Retina (tissue), 1 donor: ENCODE measurements around the gene CABP1.
"Not testable (repeated sequence)": the region's sequence is repeated elsewhere in the genome, so short reads cannot be mapped to it uniquely, and the experiment has no call there.

Experiments used
- DNase-seq: peaks from one replicate; pipeline ENCODE4 v3.0.0-alpha.2; 2016

CABP1 gene

DNA sequence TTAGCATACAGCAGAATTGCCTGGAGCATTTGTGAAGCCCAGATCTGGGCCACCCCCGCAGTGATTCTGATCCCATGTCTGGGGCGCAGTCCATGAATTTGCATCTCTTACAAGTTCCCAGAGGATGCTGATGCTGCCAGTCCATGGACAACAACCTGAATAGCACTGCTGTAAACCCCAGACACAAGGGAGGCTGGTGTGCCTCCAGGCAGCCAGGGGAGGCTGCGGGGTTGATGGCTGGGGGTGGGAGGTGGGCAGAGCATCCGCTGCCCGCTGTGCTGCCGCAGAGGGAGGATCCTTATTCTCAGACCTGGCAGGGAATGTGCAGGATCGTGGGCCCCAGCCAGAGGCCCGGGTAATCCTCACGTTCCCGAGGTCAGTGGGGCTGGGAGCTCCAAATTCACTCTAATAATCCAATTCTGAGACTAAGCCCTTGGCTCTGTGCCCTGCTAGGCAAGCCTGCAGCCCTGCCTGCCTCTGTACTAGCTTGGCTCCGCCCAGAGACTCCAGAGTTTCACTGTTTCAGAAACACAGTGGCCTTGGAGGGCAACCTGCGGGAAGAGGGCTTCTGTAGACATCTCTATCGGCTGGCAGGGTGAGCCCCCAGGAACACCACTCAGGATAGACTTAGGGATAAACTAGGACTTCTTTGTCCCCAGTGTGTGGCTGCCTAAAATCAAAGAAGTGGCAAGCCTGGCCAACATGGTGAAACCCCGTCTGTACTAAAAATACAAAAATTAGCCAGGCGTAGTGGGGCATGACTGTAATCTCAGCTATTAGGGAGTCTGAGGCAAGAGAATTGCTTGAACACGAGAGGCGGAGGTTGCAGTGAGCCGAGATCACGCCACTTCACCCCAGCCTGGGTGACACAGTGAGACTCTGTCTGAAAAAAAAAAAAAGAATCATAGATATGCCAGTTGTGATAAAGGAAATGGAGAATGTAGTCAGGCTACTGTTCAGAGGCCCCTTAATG, 28.7 kb downstream of the CABP1 start:
- peak; percentile 39 for DNase-seq

DNA sequence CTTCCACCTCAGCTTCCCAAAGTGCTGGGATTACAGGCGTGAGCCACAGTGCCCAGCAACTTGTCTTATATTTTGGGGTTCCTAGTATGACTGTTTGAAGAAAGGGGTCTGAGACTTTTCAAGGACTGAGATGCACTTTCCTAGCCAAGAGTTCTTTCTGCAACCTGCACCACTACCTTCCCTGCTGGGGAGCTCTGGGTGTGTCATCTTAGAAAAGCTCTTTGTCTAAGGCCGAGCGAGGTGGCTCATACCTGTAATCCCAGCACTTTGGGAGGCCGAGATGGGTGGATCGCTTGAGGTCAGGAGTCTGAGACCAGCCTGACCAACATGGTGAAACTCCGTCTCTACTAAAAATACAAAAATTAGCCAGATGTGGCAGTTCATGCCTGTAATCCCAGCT, 29.8 kb downstream of the CABP1 start:
- DNase-seq = not testable (repeated sequence)

DNA sequence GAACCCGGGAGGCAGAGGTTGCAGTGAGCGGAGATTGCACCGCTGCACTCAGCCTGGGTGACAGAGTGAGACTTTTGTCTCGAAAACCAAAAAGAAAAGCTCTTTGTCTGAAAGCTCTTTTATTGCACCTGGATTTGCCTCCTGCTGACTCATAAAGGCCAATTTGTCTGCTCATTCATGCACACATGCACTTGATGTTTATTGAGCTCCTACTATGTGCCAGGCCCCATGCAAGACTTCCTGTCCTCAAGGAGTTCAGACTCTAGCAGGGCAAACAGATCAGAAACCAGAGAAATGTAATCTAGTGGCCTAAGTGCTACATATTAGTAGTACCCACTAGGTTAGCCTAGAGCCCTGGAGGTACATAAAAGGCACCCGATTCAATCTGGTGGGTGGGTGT, 30.2 kb downstream of the CABP1 start:
- DNase-seq = no peak

DNA sequence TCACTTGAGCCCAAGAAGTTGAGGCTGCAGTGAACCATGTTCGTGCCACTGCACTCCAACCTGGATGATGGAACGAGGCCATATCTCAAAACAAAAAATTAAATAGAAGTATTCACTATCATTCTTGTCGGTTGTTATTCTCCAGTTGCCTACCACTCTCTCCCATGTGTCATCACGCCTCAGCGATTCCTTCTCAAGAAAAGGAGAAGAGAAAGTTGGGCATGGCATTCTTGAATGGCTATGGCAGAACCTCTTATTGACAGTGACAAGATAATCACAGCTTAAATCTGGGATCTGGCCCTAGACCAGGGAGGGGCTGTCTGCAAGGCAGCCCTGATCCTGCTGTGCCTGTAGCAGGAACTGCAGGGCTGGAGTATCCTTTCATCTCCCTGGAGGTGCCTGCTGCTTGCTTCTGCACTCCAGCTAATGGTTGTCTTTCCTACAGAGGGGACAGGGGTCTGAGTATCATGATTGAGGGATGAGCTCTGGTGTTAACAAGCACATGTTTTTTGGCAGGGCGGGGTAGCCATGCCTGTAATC, 33.7 kb downstream of the CABP1 start:
- no peak for DNase-seq

DNA sequence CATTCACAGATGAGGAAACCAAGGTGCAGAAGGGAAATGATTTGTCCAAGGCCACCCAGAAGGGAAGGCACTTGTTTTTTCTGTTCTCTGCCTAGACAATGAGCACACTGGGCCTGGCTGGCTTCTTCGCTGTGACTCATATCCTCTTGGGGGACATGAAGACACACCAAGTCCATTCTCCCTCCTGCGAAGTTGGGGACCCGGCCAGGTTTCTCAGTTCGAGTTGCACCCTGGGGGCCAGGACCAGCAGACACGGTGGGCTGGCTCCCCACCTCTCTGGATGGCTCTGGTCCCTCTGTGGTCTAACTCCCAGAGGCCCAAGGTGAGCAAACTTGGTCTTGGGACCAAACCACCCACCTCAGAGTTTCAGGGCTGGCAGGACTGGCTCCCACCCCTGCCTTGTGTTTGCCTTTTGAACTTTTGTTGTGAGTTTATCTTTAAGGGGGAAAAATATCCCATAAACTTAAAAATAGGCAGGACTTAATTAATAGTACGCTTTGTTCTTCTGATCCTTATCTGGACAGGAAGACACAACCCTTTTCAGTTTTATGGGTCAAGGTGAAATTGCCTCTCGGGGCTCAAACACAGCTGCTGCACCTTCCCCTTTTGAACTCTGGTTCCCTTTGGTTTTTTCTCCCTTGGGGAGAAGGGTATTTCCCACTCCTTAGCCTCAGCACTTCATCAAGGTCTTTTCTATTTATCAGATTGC, 37.5 kb downstream of the CABP1 start:
- no peak for DNase-seq

DNA sequence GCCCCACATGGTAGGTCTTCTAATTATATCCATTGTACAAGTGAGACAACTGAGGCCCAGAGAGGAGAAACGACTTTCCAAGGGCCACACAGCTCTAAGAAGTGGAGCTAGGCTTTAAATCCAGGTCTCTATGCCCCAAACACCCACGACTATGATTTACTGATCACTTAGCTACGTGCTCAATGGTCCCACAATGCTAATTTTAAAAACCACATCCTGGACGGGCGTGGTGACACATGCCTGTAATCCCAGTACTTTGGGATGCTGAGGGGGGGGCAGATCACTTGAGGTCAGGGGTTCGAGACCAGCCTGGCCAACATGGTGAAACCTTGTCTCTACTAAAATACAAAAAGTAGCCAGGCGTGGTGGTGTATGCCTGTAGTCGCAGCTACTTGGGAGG, 38.1 kb downstream of the CABP1 start:
- no peak for DNase-seq

DNA sequence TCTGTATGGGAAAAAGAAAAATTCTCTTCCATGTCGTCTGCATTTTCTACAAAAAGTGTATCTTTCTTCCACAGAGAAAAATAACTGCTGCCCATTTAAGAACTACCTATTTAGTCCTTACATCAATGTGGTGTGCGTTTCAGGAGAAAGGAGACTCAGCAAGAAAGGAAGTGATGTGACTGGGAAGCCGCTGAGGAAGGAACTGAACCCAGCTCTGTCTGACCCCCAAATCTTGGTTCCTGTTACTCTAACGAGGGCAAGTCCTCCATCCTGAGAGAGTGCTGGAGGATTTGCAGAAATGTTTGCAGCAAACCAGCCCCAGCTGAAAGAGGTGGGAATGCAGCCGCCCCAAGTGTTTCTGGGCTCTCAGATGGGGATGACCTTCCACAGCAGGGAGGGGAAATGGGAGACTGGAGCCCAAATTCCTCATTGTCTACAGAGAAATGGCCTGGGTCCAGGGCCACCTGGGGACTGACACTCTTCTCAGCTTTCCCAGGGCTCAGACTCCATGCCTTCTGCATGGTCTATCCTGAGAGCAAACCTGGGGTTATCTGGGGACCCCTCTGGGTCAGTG, 39.8 kb downstream of the CABP1 start:
- no peak for DNase-seq

DNA sequence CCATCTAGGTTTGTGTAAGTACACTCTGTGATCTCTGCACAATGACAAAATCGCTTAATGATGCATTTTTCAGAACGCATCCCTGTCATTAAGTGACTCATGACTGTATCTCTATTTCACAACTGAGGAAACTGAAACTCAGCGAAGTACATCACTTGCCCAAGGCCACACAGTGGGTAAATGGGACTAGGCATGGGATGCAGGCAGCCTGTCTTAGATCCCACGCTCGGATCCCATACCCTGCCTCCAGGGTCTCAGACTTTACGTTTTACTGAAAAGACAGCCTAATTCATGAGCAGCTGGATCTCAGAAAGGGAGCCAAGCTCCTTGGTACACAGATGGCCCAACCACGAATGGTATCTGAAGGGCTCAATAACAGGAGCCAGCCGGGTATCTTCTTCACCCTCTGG, 44.1 kb downstream of the CABP1 start:
- DNase-seq = no peak

DNA sequence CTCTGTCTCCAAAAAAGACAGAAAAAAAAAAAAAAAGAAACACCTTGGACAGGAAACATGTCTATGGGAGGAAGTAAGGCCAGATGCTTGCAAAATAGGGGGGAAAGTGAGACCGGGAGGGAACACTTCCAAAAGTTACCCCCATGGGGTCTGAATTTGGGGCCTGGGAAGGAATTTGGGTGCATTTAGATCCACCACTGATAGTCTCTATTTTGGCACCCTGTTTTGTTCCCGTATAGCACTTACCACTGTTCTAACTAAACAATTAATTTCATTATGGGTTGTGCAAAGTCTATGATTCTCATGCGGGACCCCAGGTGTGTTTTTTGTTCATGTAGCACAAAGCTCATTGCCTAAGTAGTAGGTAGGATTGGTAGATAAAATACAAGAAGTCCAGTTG, 45.1 kb downstream of the CABP1 start:
- DNase-seq = no peak

DNA sequence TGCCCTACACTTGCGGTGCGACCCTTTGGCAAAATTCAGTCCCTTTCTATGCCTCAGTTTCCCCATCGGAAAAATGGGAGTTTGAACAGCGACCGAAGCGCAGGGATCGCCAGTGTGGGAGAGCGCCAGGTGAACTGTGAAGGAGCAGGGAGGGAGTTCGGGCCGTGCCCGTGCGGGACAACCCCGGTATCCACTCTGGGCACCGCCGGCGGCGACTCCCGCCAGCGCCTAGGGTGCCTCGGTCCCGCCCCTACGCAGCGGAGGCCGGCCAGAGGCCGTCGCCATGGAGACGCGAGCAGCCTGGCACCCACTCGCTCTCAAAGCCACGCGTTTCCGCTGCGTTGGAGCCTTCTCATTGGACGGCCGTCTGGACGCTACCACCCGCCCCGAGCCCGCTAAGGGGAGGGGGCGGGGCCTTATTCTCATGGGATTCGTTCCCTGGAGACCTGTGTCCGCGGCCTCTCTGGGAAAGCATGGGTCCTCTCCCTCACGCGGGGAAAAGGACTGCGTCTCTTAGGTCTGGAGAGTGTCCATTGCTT, 45.8 kb downstream of the CABP1 start:
- peak; percentile 99 for DNase-seq

DNA sequence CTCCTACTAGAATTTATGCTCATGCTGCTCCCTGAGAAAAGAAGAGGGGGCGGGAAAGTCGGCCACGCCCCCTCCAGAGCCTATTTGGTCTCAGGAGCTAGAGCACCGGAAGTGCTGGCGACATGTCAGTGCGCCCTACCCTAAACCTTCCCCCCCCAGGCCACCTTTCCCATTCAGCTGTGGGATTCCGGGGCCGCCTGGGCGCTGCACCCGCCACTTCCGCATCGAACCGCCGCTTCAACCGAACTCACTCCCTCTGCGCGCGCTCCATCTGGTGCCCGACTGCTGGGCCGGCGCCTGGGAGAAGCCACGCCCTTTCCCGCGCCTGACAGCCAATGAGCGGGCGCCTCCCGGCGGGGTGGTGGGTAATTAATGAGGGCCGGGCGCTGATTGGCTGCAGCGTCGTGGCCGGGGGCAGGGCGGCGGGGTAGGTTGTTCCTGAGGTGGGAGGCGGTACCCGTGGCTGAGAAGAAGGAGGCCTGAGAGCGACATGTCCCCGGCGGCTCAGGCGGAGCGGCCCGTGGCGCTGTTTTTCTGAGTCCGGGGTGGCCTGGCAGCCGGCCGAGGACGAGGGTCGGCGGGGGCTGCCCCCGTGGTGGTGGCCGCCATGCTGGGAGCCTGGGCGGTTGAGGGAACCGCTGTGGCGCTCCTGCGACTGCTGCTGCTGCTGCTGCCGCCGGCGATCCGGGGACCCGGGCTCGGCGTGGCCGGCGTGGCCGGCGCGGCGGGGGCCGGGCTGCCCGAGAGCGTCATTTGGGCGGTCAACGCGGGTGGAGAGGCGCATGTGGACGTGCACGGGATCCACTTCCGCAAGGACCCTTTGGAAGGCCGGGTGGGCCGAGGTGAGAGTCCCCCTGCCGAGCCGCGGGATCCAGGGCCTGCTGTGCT, 46.5 kb downstream of the CABP1 start, which contains the start of gene MLEC:
Gene MLEC, plus strand, starts transcription at position 460 of the 888 bp plus-strand sequence. Its CDS starts 148 bp downstream, at position 608.
- DNase-seq = peak; percentile 100

DNA sequence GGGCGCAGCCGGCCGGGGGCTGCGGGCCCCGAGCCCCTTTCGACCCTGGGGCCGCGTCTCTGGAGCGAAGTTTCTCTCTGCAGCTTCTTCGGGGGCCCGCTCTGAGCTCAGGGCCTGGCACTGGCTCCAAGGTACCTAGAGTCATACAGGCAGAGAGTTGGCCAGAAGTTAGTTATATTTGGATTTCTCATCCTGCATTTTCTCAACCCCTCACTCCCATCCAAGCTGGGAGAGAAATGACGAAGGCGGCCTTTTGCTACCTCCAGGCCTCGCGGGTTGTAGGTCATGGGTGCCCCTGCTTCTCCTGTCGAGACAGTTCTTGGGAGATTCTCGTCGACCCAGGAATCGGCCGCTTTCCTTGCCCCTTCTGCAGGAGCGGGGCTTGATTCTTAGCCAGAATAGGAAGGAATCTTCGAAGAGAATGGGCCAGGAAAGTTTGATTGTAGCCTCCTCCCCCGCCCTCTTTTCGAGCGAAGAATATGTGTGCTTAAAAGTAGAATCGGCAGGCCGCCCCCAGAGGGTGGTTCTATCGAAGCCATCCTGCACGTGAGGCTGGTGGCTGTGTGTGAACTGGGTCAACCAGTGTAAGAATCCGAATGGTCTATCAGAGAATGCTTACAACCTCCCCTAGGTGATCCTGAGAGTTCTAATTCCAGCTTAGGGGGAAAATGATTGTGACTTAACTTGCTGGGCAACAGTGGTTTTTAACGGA, 47.3 kb downstream of the CABP1 start:
- peak; percentile 54 for DNase-seq

DNA sequence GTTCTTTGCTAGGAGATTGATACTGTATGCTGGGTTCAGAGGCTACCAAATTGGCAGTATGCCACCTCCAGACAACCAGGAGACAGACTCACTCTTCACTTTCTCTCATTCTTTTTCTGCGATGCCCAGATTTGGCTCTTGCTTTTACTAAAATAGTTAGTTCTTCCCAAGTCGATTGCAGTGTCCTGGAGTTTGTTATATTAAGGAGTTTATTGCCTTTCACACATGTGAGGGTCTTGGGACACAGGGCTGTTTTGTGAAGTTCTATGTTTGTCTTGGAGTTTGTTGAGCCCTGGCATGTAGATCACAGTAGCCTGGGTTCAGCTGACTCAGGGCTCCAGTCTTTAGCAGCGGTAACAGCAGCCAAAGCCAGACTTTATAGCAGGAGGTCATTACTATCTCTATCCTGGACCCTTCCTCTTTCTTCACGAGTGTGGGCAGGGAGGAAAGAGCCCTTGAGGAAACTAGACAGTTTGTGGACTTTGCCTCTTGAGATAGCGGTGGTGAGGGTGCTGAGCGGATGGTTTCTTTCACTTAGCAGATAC, 48.2 kb downstream of the CABP1 start:
- DNase-seq = no peak

DNA sequence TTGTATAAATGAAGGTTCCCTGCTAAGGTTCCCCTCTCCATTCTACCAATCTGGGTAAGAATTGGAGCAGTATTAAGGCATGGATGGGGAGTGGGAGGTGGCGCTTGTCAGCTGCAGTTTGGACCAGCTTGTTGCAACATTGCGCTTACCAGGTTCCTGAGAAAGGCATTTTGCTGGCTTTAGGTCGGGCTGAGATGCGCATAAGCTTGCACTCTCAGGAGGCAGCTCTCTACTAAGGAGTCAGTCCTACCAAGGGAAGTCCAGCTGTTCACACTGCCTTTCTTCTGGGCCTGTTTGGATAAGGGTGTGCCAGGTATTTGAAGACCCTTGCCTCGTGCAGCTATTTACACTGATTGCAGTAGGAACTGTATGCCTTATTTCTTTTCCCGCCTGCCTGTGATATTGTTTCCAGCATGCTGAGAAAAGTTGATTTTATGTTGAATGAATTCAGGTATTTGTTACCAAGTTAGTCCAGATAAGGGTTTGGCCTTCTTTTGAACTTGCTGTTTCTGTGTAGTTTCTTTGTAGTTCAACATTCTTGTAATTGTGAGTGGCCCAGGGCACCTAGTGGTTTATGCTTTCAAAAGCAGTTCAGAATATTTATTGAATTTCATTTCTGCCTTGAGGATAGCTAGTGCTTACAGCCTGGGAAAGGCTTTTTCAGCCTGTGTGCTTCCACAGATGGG, 49.1 kb downstream of the CABP1 start:
- DNase-seq = no peak

DNA sequence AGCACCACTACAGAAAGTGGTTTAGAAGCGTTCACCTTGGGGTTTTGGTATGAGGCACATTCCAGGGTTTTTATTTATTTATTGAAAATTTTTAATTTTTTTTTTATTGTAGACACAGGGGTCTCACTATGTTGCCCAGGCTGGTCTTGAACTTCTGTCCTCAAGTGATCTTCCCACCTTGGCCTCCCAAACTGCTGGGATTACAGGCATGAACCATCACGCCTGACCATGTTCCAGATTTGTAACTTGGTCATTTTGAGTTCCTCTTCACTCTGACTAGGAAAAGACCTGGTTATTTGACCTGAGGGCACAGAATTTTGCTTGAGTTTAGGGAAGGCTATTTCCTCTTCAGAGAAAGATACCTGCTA, 49.6 kb downstream of the CABP1 start:
- DNase-seq = no peak

DNA sequence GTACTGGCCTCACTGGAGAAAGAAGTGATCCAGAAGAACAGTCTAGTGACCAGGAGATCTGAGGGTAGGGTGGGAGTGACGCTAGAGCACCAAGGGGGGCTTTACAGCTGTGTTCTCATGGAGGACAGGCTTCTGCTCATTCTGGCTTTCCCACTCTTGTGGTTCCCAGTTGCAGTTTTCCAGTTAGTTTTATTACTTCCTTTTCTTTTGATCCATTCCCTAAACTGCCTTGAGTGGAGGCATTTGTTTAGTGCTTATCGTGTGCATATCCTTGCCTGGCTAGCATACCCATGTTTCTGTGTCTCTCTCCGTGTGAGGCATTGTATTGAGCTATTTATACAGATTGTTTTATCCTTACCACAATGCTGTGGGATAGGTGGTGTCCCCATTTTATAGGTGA, 50.6 kb downstream of the CABP1 start:
- no peak for DNase-seq

DNA sequence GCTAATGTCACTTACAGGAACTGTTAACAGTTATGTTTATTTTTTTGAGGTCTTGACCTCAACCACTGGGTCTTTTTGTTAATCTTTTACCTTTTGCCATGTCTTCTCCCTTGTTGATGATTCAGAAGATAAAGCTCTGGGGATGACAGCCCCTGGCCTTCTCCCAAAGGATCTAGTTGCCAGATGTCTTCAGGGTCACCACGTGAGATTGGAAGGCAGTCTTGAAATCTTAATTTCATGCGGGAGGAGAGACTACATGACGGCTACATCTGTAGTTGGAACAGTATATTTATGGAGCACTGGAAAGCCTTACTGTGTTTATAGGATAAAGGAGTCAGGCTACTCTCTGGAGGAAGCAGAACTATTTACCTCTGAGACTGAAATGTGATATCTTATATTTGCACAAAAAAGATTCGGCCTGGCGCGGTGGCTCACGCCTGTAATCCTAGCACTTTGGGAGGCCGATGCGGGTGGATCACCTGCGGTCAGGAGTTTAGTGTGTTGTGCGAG, 52.2 kb downstream of the CABP1 start:
- DNase-seq = no peak

DNA sequence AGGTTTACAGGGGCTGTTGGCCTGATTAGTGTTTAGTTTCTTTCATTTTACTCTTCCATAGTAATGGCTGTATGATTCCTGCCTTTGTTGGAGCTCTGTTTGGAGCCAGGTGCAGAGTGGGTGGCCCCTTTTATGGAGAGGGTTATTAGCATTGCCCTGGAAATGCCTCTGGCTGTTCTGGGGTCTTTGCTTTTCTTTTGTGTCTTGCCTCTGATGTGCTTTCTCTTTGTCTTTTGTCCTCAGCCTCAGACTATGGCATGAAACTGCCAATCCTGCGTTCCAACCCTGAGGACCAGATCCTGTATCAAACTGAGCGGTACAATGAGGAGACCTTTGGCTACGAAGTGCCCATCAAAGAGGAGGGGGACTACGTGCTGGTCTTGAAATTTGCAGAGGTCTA, 53.4 kb downstream of the CABP1 start:
- peak; percentile 77 for DNase-seq

DNA sequence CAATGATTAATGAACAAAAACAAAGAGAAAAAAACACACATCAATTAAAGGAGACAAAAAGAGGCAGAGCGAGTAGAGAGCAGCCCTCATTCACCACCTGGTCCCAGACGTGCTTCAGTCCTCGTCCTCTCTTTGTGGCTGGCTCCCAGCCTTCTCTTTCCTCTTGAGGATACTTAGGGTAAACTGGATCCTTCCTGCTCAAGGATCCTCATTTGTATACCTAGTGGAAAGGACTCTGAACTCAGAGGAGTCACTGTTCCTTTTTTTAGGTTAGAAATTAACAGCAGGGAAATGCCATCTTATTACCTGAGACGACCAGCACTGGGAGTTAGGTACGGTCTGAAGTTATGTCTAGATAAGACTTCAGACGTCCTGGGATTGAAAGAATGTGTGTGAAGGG, 56.2 kb downstream of the CABP1 start:
- DNase-seq = no peak

DNA sequence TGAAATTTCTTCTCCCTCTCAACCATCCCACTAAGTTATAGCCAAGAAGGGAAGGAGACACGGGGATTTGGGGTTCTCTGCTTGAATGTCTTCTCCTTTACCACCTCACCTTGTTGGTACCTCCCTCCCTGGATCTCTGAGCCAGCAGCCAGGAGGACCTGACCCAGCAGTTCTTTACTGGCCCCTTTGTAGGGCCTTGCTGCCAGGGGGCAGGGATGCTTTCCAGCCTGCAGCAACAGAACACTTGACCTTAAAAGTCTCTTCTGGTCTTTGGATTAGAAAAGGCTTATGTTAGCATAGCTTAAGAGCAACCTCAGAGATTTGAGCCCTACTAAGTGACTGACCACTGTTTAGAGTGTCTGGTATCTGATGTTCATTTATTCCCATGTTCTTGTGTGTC, 56.9 kb downstream of the CABP1 start:
- no peak for DNase-seq
